CD8-positive, alpha-beta memory T cell (primary cell): ENCODE data around the gene PIAS2. TPM values are rescaled to one million over a fixed set of nuclear protein-coding genes. Genes with fewer than 3 reads are reported as not detected.
"Not testable (repeated sequence)": the region's sequence is repeated elsewhere in the genome, so short reads cannot be mapped to it uniquely, and the experiment has no call there.

ENCODE experiments used
- CTCF ChIA-PET: fragments of 350-600 bp; sonication (Branson Sonifier 250); formaldehyde crosslinking; loops from one replicate; lab custom pipeline; 2021; ENCODE audit warnings: antibody characterized with exemption; lab: Charles Lee
- POLR2A ChIA-PET: fragments of 350-600 bp; sonication (Branson Sonifier 250); formaldehyde crosslinking; loops from one replicate; lab custom pipeline; 2021; ENCODE audit warnings: antibody characterized with exemption; lab: Charles Lee
- DNase-seq, 5 donors: peaks; one replicate each; pipeline versions ENCODE4 v3.0.0 to v3.0.0-alpha.2; 2020 to 2022; ENCODE audit warnings: mixed read lengths in 1 of 5
- H3K27ac ChIP-seq: one replicate; pipeline ENCODE4 v1.7.0; 2013; ENCODE audit warnings: low read depth, mild to moderate bottlenecking, low read length, moderate library complexity
- H3K27me3 ChIP-seq: 2 replicates; pipeline ENCODE4 v1.7.0; 2013; ENCODE audit warnings: low read length, mild to moderate bottlenecking; ENCODE audit not compliant: insufficient read depth, poor library complexity, severe bottlenecking
- H3K36me3 ChIP-seq: 2 replicates; pipeline ENCODE4 v1.7.0; 2013; ENCODE audit warnings: mild to moderate bottlenecking, low read length, moderate library complexity; ENCODE audit not compliant: insufficient read depth
- H3K4me1 ChIP-seq: 2 replicates; pipeline ENCODE4 v1.7.0; 2013; ENCODE audit warnings: mild to moderate bottlenecking, low read length, moderate library complexity; ENCODE audit not compliant: insufficient read depth
- H3K4me3 ChIP-seq: 2 replicates; pipeline ENCODE4 v1.7.0; 2013; ENCODE audit warnings: mild to moderate bottlenecking, low read length
- H3K9me3 ChIP-seq: 2 replicates; pipeline ENCODE4 v1.7.0; 2013; ENCODE audit warnings: mild to moderate bottlenecking, low read length
- H3K27ac Mint-ChIP-seq, 8 donors: one replicate each; pipeline ENCODE4 v1.8.0; 2020 to 2021; ENCODE audit warnings: mixed read lengths in 8 of 8, mild to moderate bottlenecking in 6 of 8, inconsistent platforms in 3 of 8, moderate library complexity in 3 of 8
- H3K27me3 Mint-ChIP-seq, 2 donors: one replicate each; pipeline ENCODE4 v1.8.0; 2020 to 2021; ENCODE audit warnings: mixed read lengths in 2 of 2, mild to moderate bottlenecking in 1 of 2, moderate library complexity in 1 of 2
- H3K36me3 Mint-ChIP-seq, 3 donors: one replicate each; pipeline ENCODE4 v1.8.0; 2020 to 2021; ENCODE audit warnings: mixed read lengths in 3 of 3, inconsistent platforms in 1 of 3, mild to moderate bottlenecking in 1 of 3
- H3K4me1 Mint-ChIP-seq, 3 donors: one replicate each; pipeline ENCODE4 v1.8.0; 2020 to 2021; ENCODE audit warnings: mixed read lengths in 3 of 3, inconsistent platforms in 1 of 3, mild to moderate bottlenecking in 1 of 3
- H3K4me3 Mint-ChIP-seq, 7 donors: one replicate each; pipeline ENCODE4 v1.8.0; 2020 to 2021; ENCODE audit warnings: mixed read lengths in 7 of 7, mild to moderate bottlenecking in 6 of 7, moderate library complexity in 4 of 7, inconsistent platforms in 2 of 7
- H3K9me3 Mint-ChIP-seq, 5 donors: one replicate each; pipeline ENCODE4 v1.8.0; 2020 to 2022; ENCODE audit warnings: mixed read lengths in 5 of 5, mild to moderate bottlenecking in 3 of 5, moderate library complexity in 2 of 5, inconsistent platforms in 1 of 5
- polyA plus RNA-seq: library from polyadenylated mRNA; unstranded; fragments of 300-500 nt; fragmentation: Illumina TruSeq; gene quantifications from one replicate; pipeline ENCODE4 v1.2.3, GENCODE V29; 2021
- total RNA-seq, 2 experiments: library from RNA; stranded (reverse); gene quantifications; one replicate each; pipeline ENCODE4 v1.2.3, GENCODE V29; 2021

Gene PIAS2
- total and polyA plus RNA-seq, 3 experiments from 2014 or later: 18.6 to 25.8 (median 25.1) TPM

- H3K27me3 Mint-ChIP-seq: no peaks in the 10 kb centered on the region
- ChIA-PET POLR2A (no interaction called here), CTCF (no interaction called here)
- Histone ChIP-seq H3K27ac (no peak overlapping the region), H3K4me3 (no peak overlapping the region), H3K36me3 (peaks cover 5% of the 10 kb centered on the region), H3K4me1 (no peaks in the 10 kb centered on the region), H3K9me3 (no peaks in the 10 kb centered on the region), H3K27me3 (no peaks in the 10 kb centered on the region)
- H3K4me3 Mint-ChIP-seq: no peak overlapping the region
- H3K27ac Mint-ChIP-seq: no peak overlapping the region
- no peaks in the 10 kb centered on the region for H3K9me3 Mint-ChIP-seq
- peaks cover 0 to 5% (median 0%) of the 10 kb centered on the region in 3 donors for H3K4me1 Mint-ChIP-seq
- peaks cover 0 to 32% (median 13%) of the 10 kb centered on the region in 3 donors for H3K36me3 Mint-ChIP-seq
- DNase-seq: no peak
Measured at GRCh38 chr18:46842583-46842982, 74.7 kb downstream of the PIAS2 start.

GRCh38 chr18:46833899-46834298 is 83.4 kb downstream of the PIAS2 start:
- no peaks in the 10 kb centered on the region for H3K4me1 Mint-ChIP-seq
- no peak overlapping the region for H3K4me3 Mint-ChIP-seq
- Histone ChIP-seq H3K36me3 (peaks cover 6% of the 10 kb centered on the region), H3K4me3 (no peak overlapping the region), H3K27me3 (no peaks in the 10 kb centered on the region), H3K9me3 (no peaks in the 10 kb centered on the region), H3K27ac (no peak overlapping the region), H3K4me1 (no peaks in the 10 kb centered on the region)
- H3K27me3 Mint-ChIP-seq: no peaks in the 10 kb centered on the region
- POLR2A ChIA-PET: no interaction called here
- no peaks in the 10 kb centered on the region for H3K9me3 Mint-ChIP-seq
- H3K27ac Mint-ChIP-seq: peak overlapping the region in 1 of 8 donors; percentile 29
- CTCF ChIA-PET: no interaction called here
- peaks cover 16 to 53% (median 37%) of the 10 kb centered on the region in 3 donors for H3K36me3 Mint-ChIP-seq
- DNase-seq: no peak

GRCh38 chr18:46832849-46833248 is 84.5 kb downstream of the PIAS2 start:
- H3K4me1 ChIP-seq: no peaks in the 10 kb centered on the region
- DNase-seq: no peak
- no peaks in the 10 kb centered on the region for H3K9me3 ChIP-seq
- Mint-ChIP-seq H3K36me3 (peaks cover 21 to 63% (median 40%) of the 10 kb centered on the region in 3 donors), H3K27me3 (no peaks in the 10 kb centered on the region), H3K27ac (no peak overlapping the region), H3K4me3 (no peak overlapping the region), H3K4me1 (no peaks in the 10 kb centered on the region), H3K9me3 (no peaks in the 10 kb centered on the region)
- H3K4me3 ChIP-seq: no peak overlapping the region
- CTCF ChIA-PET: interaction anchor here (0.7 kb wide), 1 partner anchor 9 kb away, joined by 3 read pairs; no protein-coding TSS in a partner anchor
- H3K27ac ChIP-seq: no peak overlapping the region
- POLR2A ChIA-PET: no interaction called here
- peaks cover 10% of the 10 kb centered on the region for H3K36me3 ChIP-seq
- no peaks in the 10 kb centered on the region for H3K27me3 ChIP-seq

- CTCF ChIA-PET: interaction anchor here (0.7 kb wide), 1 partner anchor 9 kb away, joined by 3 read pairs; no protein-coding TSS in a partner anchor
- not testable (repeated sequence) for DNase-seq, H3K27ac Mint-ChIP-seq
Measured at GRCh38 chr18:46832422-46832821, 84.9 kb downstream of the PIAS2 start.

GRCh38 chr18:46831434-46831833 is 85.9 kb downstream of the PIAS2 start:
- no peaks in the 10 kb centered on the region for H3K27me3 Mint-ChIP-seq
- Histone ChIP-seq H3K27ac (no peak overlapping the region), H3K27me3 (no peaks in the 10 kb centered on the region), H3K4me3 (no peak overlapping the region), H3K36me3 (peaks cover 16% of the 10 kb centered on the region), H3K9me3 (no peaks in the 10 kb centered on the region), H3K4me1 (no peaks in the 10 kb centered on the region)
- no peak for DNase-seq
- peaks cover 25 to 72% (median 41%) of the 10 kb centered on the region in 3 donors for H3K36me3 Mint-ChIP-seq
- ChIA-PET POLR2A (no interaction called here), CTCF (no interaction called here)
- H3K27ac Mint-ChIP-seq: no peak overlapping the region
- H3K9me3 Mint-ChIP-seq: no peaks in the 10 kb centered on the region
- H3K4me1 Mint-ChIP-seq: no peaks in the 10 kb centered on the region
- H3K4me3 Mint-ChIP-seq: no peak overlapping the region

More at GRCh38 chr18:46832422-46832821, 84.9 kb downstream of the PIAS2 start:
- H3K27ac ChIP-seq, H3K9me3 Mint-ChIP-seq, H3K27me3 ChIP-seq, H3K4me3 Mint-ChIP-seq, H3K4me3 ChIP-seq, H3K27me3 Mint-ChIP-seq, H3K4me1 ChIP-seq, H3K9me3 ChIP-seq, H3K4me1 Mint-ChIP-seq, POLR2A ChIA-PET: not testable (repeated sequence)
- H3K36me3 ChIP-seq: peaks cover 12% of the 10 kb centered on the region
- peaks cover 25 to 67% (median 42%) of the 10 kb centered on the region in 3 donors for H3K36me3 Mint-ChIP-seq

GRCh38 chr18:46830633-46831032 is 86.7 kb downstream of the PIAS2 start:
- CTCF ChIA-PET: no interaction called here
- H3K4me3 Mint-ChIP-seq: no peak overlapping the region
- H3K36me3 ChIP-seq: peaks cover 20% of the 10 kb centered on the region
- no peaks in the 10 kb centered on the region for H3K27me3 ChIP-seq
- H3K27ac ChIP-seq: no peak overlapping the region
- no peaks in the 10 kb centered on the region for H3K4me1 Mint-ChIP-seq
- H3K4me1 ChIP-seq: no peaks in the 10 kb centered on the region
- H3K9me3 Mint-ChIP-seq: no peaks in the 10 kb centered on the region
- H3K36me3 Mint-ChIP-seq: peaks cover 25 to 71% (median 36%) of the 10 kb centered on the region in 3 donors
- H3K27ac Mint-ChIP-seq: no peak overlapping the region
- no peak overlapping the region for H3K4me3 ChIP-seq
- POLR2A ChIA-PET: no interaction called here
- H3K27me3 Mint-ChIP-seq: no peaks in the 10 kb centered on the region
- no peaks in the 10 kb centered on the region for H3K9me3 ChIP-seq
- no peak for DNase-seq

GRCh38 chr18:46829947-46830346 is 87.4 kb downstream of the PIAS2 start:
- ChIA-PET CTCF (no interaction called here), POLR2A (no interaction called here)
- H3K27ac Mint-ChIP-seq: no peak overlapping the region
- Histone ChIP-seq H3K27me3 (no peaks in the 10 kb centered on the region), H3K27ac (no peak overlapping the region), H3K4me3 (no peak overlapping the region), H3K36me3 (peaks cover 20% of the 10 kb centered on the region), H3K9me3 (no peaks in the 10 kb centered on the region), H3K4me1 (no peaks in the 10 kb centered on the region)
- H3K4me3 Mint-ChIP-seq: no peak overlapping the region
- H3K27me3 Mint-ChIP-seq: no peaks in the 10 kb centered on the region
- H3K9me3 Mint-ChIP-seq: no peaks in the 10 kb centered on the region
- H3K4me1 Mint-ChIP-seq: no peaks in the 10 kb centered on the region
- no peak for DNase-seq
- peaks cover 25 to 71% (median 36%) of the 10 kb centered on the region in 3 donors for H3K36me3 Mint-ChIP-seq

GRCh38 chr18:46829531-46829930 is 87.8 kb downstream of the PIAS2 start:
- no peaks in the 10 kb centered on the region for H3K4me1 ChIP-seq
- ChIA-PET CTCF (no interaction called here), POLR2A (no interaction called here)
- Mint-ChIP-seq H3K36me3 (peaks cover 25 to 68% (median 34%) of the 10 kb centered on the region in 3 donors), H3K4me1 (no peaks in the 10 kb centered on the region), H3K4me3 (no peak overlapping the region), H3K9me3 (no peaks in the 10 kb centered on the region), H3K27ac (no peak overlapping the region), H3K27me3 (no peaks in the 10 kb centered on the region)
- H3K4me3 ChIP-seq: no peak overlapping the region
- DNase-seq: no peak
- no peak overlapping the region for H3K27ac ChIP-seq
- peaks cover 20% of the 10 kb centered on the region for H3K36me3 ChIP-seq
- no peaks in the 10 kb centered on the region for H3K27me3 ChIP-seq
- H3K9me3 ChIP-seq: no peaks in the 10 kb centered on the region
